NK-92 (cell line): Measurements from ENCODE around the gene JHY.

ENCODE experiments used
- DNase-seq: peaks from one replicate; lab custom pipeline; 2025; ENCODE audit not compliant: unreplicated experiment; lab: John Stamatoyannopoulos, UW

Gene JHY

GRCh38 chr11:122869622-122870021, 12.9 kb upstream of the JHY start:
- no peak for DNase-seq

GRCh38 chr11:122871302-122871701, 11.3 kb upstream of the JHY start:
- DNase-seq, result no peak

- DNase-seq, result no peak
Observed at GRCh38 chr11:122872046-122872445, 10.5 kb upstream of the JHY start.

- no peak for DNase-seq
Observed at GRCh38 chr11:122874991-122875390, 7.6 kb upstream of the JHY start.

- no peak for DNase-seq
Observed at GRCh38 chr11:122877732-122878131, 4.8 kb upstream of the JHY start.

- no peak for DNase-seq
Observed at GRCh38 chr11:122879785-122880184, 2.8 kb upstream of the JHY start.

GRCh38 chr11:122882857-122883645, 492 bp downstream of the JHY start:
- no peak for DNase-seq

GRCh38 chr11:122883646-122883979, 1.1 kb downstream of the JHY start:
- no peak for DNase-seq

- DNase-seq, result no peak
Observed at GRCh38 chr11:122888162-122888561, 5.6 kb downstream of the JHY start.

- DNase-seq, result no peak
Observed at GRCh38 chr11:122893131-122893530, 10.6 kb downstream of the JHY start.

- no peak for DNase-seq
Observed at GRCh38 chr11:122895563-122895962, 13.0 kb downstream of the JHY start.

GRCh38 chr11:122897606-122898210, 15.1 kb downstream of the JHY start:
- no peak for DNase-seq

- no peak for DNase-seq
Observed at GRCh38 chr11:122898799-122899198, 16.2 kb downstream of the JHY start.

GRCh38 chr11:122900587-122901202, 18.1 kb downstream of the JHY start:
- no peak for DNase-seq

- DNase-seq, result no peak
Observed at GRCh38 chr11:122902951-122903350, 20.4 kb downstream of the JHY start.

- no peak for DNase-seq
Observed at GRCh38 chr11:122910775-122911174, 28.2 kb downstream of the JHY start.

- DNase-seq, result no peak
Observed at GRCh38 chr11:122917311-122917710, 34.8 kb downstream of the JHY start.

GRCh38 chr11:122918734-122919133, 36.2 kb downstream of the JHY start:
- no peak for DNase-seq

- DNase-seq, result no peak
Observed at GRCh38 chr11:122920579-122920978, 38.0 kb downstream of the JHY start.

- DNase-seq, result no peak
Observed at GRCh38 chr11:122922893-122923292, 40.3 kb downstream of the JHY start.

- DNase-seq, result no peak
Observed at GRCh38 chr11:122923302-122923701, 40.7 kb downstream of the JHY start.

- DNase-seq, result no peak
Observed at GRCh38 chr11:122931510-122931909, 49.0 kb downstream of the JHY start.
